WI38 (cell line): Measurements from ENCODE around the gene JSRP1.

Source experiments
- H3K4me3 ChIP-seq: 2 replicates; pipeline ENCODE4 v1.5.1; 2011; ENCODE audit warnings: low read depth, mild to moderate bottlenecking, control low read depth, low read length
- TF ChIP-seq, protein P1 (sequence below): IDR thresholded peaks from 2 replicates; pipeline ENCODE4 v1.5.1; 2012; ENCODE audit warnings: low read depth, mild to moderate bottlenecking, control low read depth, low read length

Gene JSRP1, protein sequence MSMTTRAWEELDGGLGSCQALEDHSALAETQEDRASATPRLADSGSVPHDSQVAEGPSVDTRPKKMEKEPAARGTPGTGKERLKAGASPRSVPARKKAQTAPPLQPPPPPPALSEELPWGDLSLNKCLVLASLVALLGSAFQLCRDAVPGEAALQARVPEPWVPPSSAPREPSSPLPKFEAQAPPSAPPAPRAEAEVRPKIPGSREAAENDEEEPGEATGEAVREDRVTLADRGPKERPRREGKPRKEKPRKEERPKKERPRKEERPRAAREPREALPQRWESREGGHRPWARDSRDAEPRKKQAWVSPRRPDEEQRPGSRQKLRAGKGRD

DNA sequence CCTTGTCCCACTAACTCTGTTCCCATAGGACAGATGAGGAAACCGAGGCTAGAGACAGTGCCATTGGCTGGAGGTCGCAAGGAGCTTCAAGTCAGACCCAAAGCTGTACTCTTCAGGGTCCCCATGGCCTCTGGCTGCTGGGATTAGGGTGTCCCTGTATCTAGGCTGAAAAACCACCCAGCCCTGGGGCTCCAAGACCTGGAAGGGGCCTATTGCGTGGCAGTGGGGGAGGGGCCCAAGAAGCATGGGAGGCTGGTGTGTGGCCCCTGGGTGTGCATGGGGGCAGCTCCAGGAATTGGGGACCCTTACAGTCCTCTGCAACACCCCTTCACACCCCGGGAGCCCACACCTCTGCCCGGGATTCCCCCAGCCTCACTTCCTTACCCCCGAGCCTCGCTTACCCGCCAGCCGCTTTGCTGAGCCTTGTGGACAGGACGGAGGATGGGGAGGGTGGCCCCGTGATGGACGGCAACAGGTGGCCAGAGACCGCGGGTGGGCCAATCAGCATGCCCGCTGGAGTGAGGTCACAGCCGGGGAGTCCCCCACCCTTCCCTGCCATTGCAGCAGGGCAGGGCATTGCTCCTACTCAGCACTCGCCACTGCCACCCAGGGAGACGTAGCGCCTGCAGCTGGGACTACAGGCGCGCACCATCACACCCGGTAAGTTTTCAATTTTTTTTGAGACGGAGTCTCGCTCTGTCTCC lies at the start of gene JSRP1:
TSS of gene JSRP1 (minus strand) at position 436 of the 704 bp plus-strand sequence. CDS start 1,103 bp downstream, outside the sequence.
- TF ChIP-seq, protein P1, sequence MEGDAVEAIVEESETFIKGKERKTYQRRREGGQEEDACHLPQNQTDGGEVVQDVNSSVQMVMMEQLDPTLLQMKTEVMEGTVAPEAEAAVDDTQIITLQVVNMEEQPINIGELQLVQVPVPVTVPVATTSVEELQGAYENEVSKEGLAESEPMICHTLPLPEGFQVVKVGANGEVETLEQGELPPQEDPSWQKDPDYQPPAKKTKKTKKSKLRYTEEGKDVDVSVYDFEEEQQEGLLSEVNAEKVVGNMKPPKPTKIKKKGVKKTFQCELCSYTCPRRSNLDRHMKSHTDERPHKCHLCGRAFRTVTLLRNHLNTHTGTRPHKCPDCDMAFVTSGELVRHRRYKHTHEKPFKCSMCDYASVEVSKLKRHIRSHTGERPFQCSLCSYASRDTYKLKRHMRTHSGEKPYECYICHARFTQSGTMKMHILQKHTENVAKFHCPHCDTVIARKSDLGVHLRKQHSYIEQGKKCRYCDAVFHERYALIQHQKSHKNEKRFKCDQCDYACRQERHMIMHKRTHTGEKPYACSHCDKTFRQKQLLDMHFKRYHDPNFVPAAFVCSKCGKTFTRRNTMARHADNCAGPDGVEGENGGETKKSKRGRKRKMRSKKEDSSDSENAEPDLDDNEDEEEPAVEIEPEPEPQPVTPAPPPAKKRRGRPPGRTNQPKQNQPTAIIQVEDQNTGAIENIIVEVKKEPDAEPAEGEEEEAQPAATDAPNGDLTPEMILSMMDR = no peak
- no peak within 1 kb of the TSS for H3K4me3 ChIP-seq

DNA sequence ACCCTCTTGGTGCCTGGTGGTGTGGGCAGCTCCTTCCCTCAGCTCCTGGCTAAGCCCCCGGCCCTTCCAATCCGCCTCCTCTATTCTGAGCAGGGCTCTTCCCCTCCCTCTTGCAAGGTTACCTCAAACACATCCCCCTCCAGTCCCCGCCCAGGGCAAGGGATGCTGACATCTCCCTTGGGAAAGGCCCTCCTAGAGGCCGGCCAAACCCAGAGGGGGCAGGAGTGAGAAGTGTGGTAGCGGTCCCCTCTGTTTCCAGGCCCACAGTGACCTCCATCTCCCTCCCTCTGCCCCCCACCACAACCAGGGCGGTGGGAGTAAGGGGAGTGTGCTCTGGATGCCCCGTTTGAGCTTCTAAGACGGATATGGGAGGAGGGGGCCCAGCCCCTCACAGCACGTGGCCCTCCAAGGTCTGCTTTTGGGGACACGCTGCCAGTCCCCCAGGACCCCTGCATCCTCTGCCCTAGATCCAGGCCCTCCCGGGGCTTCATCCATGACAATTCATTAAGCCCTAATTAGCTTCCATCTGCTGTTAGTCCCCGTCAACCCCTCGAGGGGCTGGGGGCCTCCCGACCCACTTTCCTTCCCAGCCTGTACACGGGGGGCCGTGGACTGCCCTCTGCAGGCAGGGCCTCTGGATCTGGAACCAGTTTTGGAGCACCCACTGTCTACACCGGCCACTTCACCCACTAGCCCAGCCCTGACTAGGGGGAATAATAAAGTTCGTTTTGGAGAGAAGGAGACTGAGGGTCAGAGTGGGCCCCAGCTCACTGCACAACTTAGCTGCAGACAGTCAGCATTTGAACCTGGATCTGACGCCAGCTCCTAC lies 49.4 kb upstream of the JSRP1 start:
- TF ChIP-seq, protein P1 = no peak
- no peak overlapping the region for H3K4me3 ChIP-seq

DNA sequence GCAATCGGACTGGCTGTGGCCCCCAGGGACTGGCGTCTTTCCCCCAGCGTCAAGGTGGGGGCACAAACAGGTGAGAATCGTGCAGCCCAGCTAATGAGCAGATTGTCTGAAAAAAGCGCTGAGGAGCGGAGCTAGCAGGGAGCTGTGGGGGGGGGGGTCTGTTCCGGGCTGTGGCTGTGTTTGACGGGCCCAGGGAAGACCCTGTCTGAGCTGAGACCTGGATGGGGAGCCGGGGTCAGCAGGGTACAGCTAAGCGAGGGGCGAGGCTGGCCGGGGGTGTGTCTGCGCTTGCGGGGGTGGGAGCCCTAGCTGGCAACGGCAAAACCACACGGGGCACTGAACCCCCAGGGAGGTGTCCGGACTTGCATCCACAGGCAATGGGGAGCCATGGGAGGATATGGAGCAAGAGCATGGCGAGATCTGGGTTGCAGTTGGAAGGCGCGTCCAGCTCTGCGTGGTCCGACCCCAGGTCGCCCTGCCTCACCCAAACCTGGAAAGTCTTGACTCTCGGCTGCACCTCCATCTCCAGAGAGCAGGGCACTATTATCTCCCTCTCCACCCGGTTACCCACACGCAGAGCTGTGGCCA lies 47.1 kb upstream of the JSRP1 start:
- TF ChIP-seq, protein P1 = no peak
- H3K4me3 ChIP-seq = no peak overlapping the region

DNA sequence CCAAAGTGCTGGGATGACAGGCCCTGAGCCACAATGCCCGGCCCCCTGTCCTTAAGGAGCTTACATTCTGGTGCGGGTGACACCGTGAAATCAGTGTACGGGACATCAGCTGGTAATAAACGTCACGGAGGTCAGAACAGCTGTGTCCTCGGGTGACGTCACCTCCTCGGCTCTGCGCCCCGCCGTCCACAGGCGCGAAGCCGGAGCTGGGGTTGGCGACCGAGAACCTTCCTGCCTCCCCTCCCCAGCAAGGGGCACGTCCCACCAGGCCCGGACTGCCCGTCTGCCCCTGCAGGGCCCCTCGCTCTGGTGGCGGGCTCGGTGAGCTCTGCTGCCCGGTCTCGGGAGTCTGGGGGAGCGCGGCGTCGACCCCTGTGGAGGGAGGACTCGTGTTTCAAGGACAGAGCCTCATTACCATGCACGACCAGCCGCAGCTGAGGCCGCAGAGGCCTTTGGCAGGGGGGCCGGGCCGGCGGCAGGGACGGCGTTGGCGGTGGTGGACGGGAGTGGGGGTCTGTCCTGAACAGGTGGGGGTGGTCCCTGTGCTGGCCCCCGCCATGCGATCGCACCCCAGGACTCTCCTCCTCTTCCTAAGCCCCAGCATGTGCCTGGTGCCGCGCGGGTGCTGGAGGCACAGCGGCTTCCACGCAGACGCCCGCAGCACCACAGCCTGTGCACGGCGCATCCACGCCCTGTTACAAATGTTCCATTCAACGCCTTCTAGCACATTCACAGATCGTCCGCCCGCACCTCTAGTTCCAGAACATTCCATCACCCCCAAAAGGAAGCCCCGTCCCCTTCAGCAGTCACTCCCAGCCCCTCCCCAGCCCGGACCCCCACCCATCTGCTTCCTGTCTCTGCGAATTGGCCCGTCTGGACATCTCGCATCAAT lies 46.3 kb upstream of the JSRP1 start:
- H3K4me3 ChIP-seq = no peak overlapping the region
- TF ChIP-seq, protein P1 = no peak

DNA sequence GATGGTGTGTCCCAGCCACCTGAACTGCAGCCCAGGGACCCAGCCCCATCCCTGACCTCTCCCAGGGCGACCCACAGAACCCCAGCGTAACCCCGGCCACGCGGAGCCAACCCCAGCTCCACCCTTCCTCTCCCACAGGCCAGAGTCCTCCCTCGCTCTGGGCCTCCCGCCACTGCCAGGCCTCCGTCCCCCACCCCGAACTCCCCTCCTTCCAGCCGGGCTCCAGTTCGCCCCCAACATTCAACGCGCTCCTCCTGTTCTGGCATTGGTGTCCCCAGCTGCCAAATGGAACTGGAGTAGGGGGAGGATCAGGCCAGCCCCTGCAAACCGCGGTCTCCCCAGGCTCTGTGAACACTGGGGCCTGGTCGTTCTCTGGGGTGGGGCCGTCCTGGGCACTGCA lies 44.3 kb upstream of the JSRP1 start:
- TF ChIP-seq, protein P1 = no peak
- H3K4me3 ChIP-seq = no peak overlapping the region

DNA sequence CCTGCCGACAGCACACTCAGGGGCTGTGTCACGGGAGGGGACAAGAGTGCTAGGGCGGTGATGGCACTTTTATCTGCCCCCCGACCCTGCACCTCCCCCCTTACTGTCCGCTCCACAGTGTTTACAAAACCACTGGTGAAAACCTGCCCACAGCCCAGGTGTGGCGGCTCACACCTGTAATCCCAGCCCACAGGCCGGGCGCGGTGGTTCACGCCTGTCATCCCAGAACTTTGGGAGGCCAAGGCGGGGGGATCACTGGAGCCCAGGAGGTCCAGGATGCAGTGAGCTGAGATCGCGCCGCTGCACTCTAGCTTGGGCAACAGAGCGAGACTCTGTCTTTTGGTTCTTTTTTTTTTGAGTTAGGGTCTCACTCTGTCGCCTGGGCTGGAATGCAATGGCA lies 39.9 kb upstream of the JSRP1 start:
- TF ChIP-seq, protein P1 = no peak
- no peak overlapping the region for H3K4me3 ChIP-seq
